ENCODE measurements around the gene SCN5A. TPM values are rescaled to one million over a fixed set of nuclear protein-coding genes. Genes with fewer than 3 reads are reported as not detected.

The SCN5A gene
- total and polyA plus RNA-seq, 7 donors, result under 0.01 to 1.9 (median 0.51) TPM

DNA sequence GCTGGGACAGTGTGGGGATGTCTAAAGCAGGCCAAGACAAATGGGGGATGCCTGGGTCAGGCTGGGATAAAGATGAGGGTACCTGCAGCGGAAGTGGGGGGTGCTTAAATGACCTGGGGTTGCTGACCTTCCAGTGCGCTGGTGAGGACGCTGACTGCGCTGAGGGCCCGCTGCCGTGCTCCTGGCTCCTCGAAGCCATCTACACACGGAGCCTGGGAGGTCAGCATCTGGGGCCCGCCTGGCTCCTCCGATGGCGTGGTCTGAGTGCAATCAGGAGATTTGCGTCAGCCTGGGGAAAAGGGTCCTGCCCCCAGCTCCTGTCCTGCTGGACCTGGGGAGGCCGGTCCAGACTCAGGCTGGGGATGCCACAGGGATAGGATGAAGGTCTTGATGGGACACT, 50.7 kb downstream of the SCN5A start:
- DNase-seq, result peak; percentile 55
- intact Hi-C loops (cut with DNase I), result no loop called here

DNA sequence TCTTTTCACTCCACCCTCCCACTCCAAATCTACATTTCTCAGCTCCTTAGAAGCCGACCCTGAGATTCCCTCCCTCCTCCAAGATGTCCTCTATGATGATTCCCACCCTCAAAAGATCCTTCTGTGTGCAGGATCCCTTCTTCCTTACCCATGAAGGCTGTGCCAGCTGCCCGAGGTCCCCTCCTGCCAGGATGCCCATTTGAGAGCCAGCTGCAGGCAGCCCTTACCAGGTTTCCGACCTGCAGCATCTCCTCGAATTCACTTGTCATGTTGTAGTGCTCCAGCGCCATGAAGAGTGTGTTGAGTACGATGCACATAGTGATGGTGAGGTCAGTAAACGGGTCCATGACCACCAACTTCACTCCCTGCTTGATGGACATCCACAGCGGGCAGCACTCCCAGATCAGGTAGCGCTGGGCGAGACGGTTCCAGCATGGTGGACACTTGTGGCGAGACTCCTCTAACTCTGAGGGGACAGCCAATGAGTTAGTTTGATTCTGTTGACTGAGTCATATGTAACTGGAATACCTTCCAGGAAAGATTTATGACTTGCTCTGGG, 51.9 kb downstream of the SCN5A start:
- Histone ChIP-seq H3K36me3 (no peaks in the 10 kb centered on the region), H3K9me3 (no peaks in the 10 kb centered on the region), H3K4me3 (no peak overlapping the region), H3K27ac (no peak overlapping the region), H3K4me1 (no peaks in the 10 kb centered on the region), H3K27me3 (no peaks in the 10 kb centered on the region)
- intact Hi-C loops (cut with DNase I), result no loop called here
- TF ChIP-seq POLR2AphosphoS5 (IDR thresholded peaks at IDR 0.05) (no peak), EP300 (IDR thresholded peaks at IDR 0.05) (no peak)
- peak; percentile 46 for DNase-seq
- 89 to 93% methylated on average over 12 of the region's 12 CpGs for WGBS, 2 donors

More for the DNA sequence above, 50.7 kb downstream of the SCN5A start:
- Histone ChIP-seq H3K27me3 (no peaks in the 10 kb centered on the region), H3K27ac (no peak overlapping the region), H3K4me1 (no peaks in the 10 kb centered on the region), H3K36me3 (no peaks in the 10 kb centered on the region), H3K4me3 (no peak overlapping the region), H3K9me3 (no peaks in the 10 kb centered on the region)
- WGBS, 2 donors, result 94 to 95% methylated on average over 13 of the region's 13 CpGs
- TF ChIP-seq EP300 (IDR thresholded peaks at IDR 0.05) (no peak), POLR2AphosphoS5 (IDR thresholded peaks at IDR 0.05) (no peak), POLR2A (IDR thresholded peaks at IDR 0.05) (no peak)
- TF ChIP-seq, protein P1, sequence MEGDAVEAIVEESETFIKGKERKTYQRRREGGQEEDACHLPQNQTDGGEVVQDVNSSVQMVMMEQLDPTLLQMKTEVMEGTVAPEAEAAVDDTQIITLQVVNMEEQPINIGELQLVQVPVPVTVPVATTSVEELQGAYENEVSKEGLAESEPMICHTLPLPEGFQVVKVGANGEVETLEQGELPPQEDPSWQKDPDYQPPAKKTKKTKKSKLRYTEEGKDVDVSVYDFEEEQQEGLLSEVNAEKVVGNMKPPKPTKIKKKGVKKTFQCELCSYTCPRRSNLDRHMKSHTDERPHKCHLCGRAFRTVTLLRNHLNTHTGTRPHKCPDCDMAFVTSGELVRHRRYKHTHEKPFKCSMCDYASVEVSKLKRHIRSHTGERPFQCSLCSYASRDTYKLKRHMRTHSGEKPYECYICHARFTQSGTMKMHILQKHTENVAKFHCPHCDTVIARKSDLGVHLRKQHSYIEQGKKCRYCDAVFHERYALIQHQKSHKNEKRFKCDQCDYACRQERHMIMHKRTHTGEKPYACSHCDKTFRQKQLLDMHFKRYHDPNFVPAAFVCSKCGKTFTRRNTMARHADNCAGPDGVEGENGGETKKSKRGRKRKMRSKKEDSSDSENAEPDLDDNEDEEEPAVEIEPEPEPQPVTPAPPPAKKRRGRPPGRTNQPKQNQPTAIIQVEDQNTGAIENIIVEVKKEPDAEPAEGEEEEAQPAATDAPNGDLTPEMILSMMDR (IDR thresholded peaks at IDR 0.05), result no peak

DNA sequence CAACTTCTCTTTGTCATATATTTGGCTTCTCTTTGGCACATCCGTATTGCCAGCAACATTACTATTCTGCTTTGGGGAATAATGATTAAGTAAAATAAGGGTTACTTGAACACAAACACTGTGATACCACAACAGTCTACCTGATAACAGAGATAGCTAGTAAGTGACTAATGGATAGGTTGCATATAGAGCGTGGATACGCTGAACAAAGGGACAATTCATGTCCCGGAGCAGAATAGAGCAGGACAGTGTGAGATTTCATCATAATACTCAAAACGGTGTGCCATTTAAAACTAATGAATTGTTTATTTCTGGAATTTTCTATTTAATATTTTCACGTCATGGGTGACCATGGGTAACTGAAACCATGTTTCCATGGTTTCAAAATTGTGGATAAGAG, 54.1 kb downstream of the SCN5A start:
- Histone ChIP-seq H3K36me3 (no peaks in the 10 kb centered on the region), H3K9me3 (no peaks in the 10 kb centered on the region), H3K4me1 (peaks cover 0 to 4% (median 3%) of the 10 kb centered on the region in 4 donors), H3K4me3 (no peak overlapping the region), H3K27ac (no peak overlapping the region), H3K27me3 (no peaks in the 10 kb centered on the region)
- no peak for TF ChIP-seq POLR2A (IDR thresholded peaks at IDR 0.05)
- TF ChIP-seq POLR2AphosphoS5 (IDR thresholded peaks at IDR 0.05), result no peak
- TF ChIP-seq, protein P1 (IDR thresholded peaks at IDR 0.05), result no peak
- TF ChIP-seq EP300 (IDR thresholded peaks at IDR 0.05), result no peak
- DNase-seq, result no peak
- intact Hi-C loops (cut with DNase I), result no loop called here
- WGBS, 2 donors, result 80 to 86% methylated on average over 6 of the region's 6 CpGs

- peaks cover 0 to 7% (median 6%) of the 10 kb centered on the region in 4 donors for H3K4me1 ChIP-seq
- no peaks in the 10 kb centered on the region for H3K27me3 ChIP-seq
- WGBS, 2 donors, result 68 to 78% methylated on average over 2 of the region's 2 CpGs
- no peaks in the 10 kb centered on the region for H3K36me3 ChIP-seq
- TF ChIP-seq EP300 (IDR thresholded peaks at IDR 0.05) (no peak), POLR2A (IDR thresholded peaks at IDR 0.05) (no peak), POLR2AphosphoS5 (IDR thresholded peaks at IDR 0.05) (no peak)
- TF ChIP-seq, protein P1 (IDR thresholded peaks at IDR 0.05), result no peak
- DNase-seq, result no peak
- intact Hi-C loops (cut with DNase I), result no loop called here
- no peaks in the 10 kb centered on the region for H3K9me3 ChIP-seq
- no peak overlapping the region for H3K27ac ChIP-seq
- H3K4me3 ChIP-seq, result no peak overlapping the region
Measured at GRCh38 chr3:38590521-38590920, 59.0 kb downstream of the SCN5A start.

- WGBS, 2 donors, result 79 to 88% methylated on average over 20 of the region's 20 CpGs
- no peaks in the 10 kb centered on the region for H3K9me3 ChIP-seq
- no peaks in the 10 kb centered on the region for H3K27me3 ChIP-seq
- H3K4me3 ChIP-seq, result no peak overlapping the region
- DNase-seq, result no peak
- H3K36me3 ChIP-seq, result no peaks in the 10 kb centered on the region
- TF ChIP-seq EP300 (IDR thresholded peaks at IDR 0.05) (no peak), POLR2A (IDR thresholded peaks at IDR 0.05) (no peak), POLR2AphosphoS5 (IDR thresholded peaks at IDR 0.05) (no peak)
- TF ChIP-seq, protein P1 (IDR thresholded peaks at IDR 0.05), result no peak
- intact Hi-C loops (cut with DNase I), result no loop called here
- H3K27ac ChIP-seq, result no peak overlapping the region
- H3K4me1 ChIP-seq, result peaks cover 0 to 7% (median 6%) of the 10 kb centered on the region in 4 donors
Measured at GRCh38 chr3:38588995-38589937, 60.2 kb downstream of the SCN5A start.
